Fibroblast of lung (primary cell): Measurements from ENCODE around the gene NT5C1B.

Experiments used
- EZH2 ChIP-seq: IDR thresholded peaks from 2 replicates; pipeline ENCODE4 v1.5.1; 2012; ENCODE audit warnings: low read length, control low read depth, mild to moderate bottlenecking; ENCODE audit errors: missing control alignments
- TF ChIP-seq, protein P1 (sequence below), 2 donors: IDR thresholded peaks in 1 of 2; conservative IDR thresholded peaks in 1 of 2; 1 replicate in 1 of 2; 2 replicates in 1 of 2; pipeline ENCODE4 v1.5.1; 2011 to 2012; ENCODE audit warnings: low read length in 2 of 2, control low read depth in 1 of 2, inconsistent platforms in 1 of 2, low read depth in 1 of 2, mild to moderate bottlenecking in 1 of 2

- TF ChIP-seq, protein P1, sequence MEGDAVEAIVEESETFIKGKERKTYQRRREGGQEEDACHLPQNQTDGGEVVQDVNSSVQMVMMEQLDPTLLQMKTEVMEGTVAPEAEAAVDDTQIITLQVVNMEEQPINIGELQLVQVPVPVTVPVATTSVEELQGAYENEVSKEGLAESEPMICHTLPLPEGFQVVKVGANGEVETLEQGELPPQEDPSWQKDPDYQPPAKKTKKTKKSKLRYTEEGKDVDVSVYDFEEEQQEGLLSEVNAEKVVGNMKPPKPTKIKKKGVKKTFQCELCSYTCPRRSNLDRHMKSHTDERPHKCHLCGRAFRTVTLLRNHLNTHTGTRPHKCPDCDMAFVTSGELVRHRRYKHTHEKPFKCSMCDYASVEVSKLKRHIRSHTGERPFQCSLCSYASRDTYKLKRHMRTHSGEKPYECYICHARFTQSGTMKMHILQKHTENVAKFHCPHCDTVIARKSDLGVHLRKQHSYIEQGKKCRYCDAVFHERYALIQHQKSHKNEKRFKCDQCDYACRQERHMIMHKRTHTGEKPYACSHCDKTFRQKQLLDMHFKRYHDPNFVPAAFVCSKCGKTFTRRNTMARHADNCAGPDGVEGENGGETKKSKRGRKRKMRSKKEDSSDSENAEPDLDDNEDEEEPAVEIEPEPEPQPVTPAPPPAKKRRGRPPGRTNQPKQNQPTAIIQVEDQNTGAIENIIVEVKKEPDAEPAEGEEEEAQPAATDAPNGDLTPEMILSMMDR (conservative IDR thresholded peaks at IDR 0.05 in 1 of 2, IDR thresholded peaks at IDR 0.05 in 1 of 2; ENCODE audit: low read depth in 1 of 2, low read length in 2 of 2), result peak; percentile 86 to 94
- TF ChIP-seq EZH2, result no peak
Observed at GRCh38 chr2:18520451-18521425, 68.6 kb downstream of the NT5C1B start.
